Suprapubic skin (tissue), 4 donors: ENCODE results near the gene SOCS7.

Experiments
- CTCF ChIP-seq, 2 donors: fragments of 200-600 bp in 1 of 2; fragments of 450-650 bp in 1 of 2; sonication (generic) in 1 of 2; IDR thresholded peaks; one replicate each; pipeline ENCODE4 v1.5.1; 2016 to 2019; ENCODE audit warnings: antibody characterized with exemption in 2 of 2, mild to moderate bottlenecking in 1 of 2, moderate library complexity in 1 of 2
- EP300 ChIP-seq: sonication (generic); formaldehyde crosslinking; IDR thresholded peaks from one replicate; pipeline ENCODE4 v1.6.1; 2017; ENCODE audit warnings: antibody characterized with exemption
- POLR2A ChIP-seq, 2 donors: fragments of 450-650 bp; IDR thresholded peaks; one replicate each; pipeline ENCODE4 v1.6.1; 2017; ENCODE audit warnings: antibody characterized with exemption in 2 of 2, mild to moderate bottlenecking in 2 of 2, moderate library complexity in 2 of 2
- POLR2AphosphoS5 ChIP-seq, 3 donors: sonication (generic); formaldehyde crosslinking; IDR thresholded peaks; one replicate each; pipeline ENCODE4 v1.6.1; 2017; ENCODE audit warnings: antibody characterized with exemption in 3 of 3

GRCh38 chr17:38434178-38434665, 82.6 kb downstream of the SOCS7 start:
- TF ChIP-seq EP300: no peak
- no peak for TF ChIP-seq CTCF (IDR thresholded peaks at IDR 0.05)
- no peak for TF ChIP-seq POLR2A (IDR thresholded peaks at IDR 0.05)
- no peak for TF ChIP-seq POLR2AphosphoS5 (IDR thresholded peaks at IDR 0.05)
